Muscle layer of duodenum (tissue), 2 donors: ENCODE results near the gene LTV1.
"Not testable (repeated sequence)": the region's sequence is repeated elsewhere in the genome, so short reads cannot be mapped to it uniquely, and the experiment has no call there.

Experiments used
- H3K27ac ChIP-seq: one replicate; pipeline ENCODE4 v1.7.0; 2013; ENCODE audit warnings: mild to moderate bottlenecking, low read length
- H3K27me3 ChIP-seq: one replicate; pipeline ENCODE4 v1.7.0; 2013; ENCODE audit warnings: low read depth, mild to moderate bottlenecking, control low read depth, low read length
- H3K36me3 ChIP-seq, 2 donors: one replicate each; pipeline ENCODE4 v1.7.0; 2013; ENCODE audit warnings: low read length in 2 of 2, control low read depth in 1 of 2, mild to moderate bottlenecking in 1 of 2; ENCODE audit not compliant: insufficient read depth in 2 of 2, control insufficient read depth in 1 of 2
- H3K4me1 ChIP-seq, 2 donors: one replicate each; pipeline ENCODE4 v1.7.0; 2013; ENCODE audit warnings: low read length in 2 of 2, mild to moderate bottlenecking in 2 of 2, control low read depth in 1 of 2, moderate library complexity in 1 of 2; ENCODE audit not compliant: insufficient read depth in 2 of 2, control insufficient read depth in 1 of 2
- H3K4me3 ChIP-seq, 2 donors: one replicate each; pipeline ENCODE4 v1.7.0; 2013; ENCODE audit warnings: low read length in 2 of 2, low read depth in 1 of 2, mild to moderate bottlenecking in 1 of 2
- H3K9me3 ChIP-seq, 2 donors: one replicate each; pipeline ENCODE4 v1.7.0; 2013; ENCODE audit warnings: low read length in 2 of 2, control low read depth in 1 of 2, mild to moderate bottlenecking in 1 of 2; ENCODE audit not compliant: control insufficient read depth in 1 of 2
- donor health status: healthy.

The LTV1 gene

GRCh38 chr6:143845033-143845432, 1.9 kb downstream of the LTV1 start:
- peaks cover 48 to 51% of the 10 kb centered on the region in 2 donors for H3K36me3 ChIP-seq
- no peaks in the 10 kb centered on the region for H3K9me3 ChIP-seq
- H3K27me3 ChIP-seq = no peaks in the 10 kb centered on the region
- peaks cover 6 to 16% of the 10 kb centered on the region in 2 donors for H3K4me1 ChIP-seq
- H3K27ac ChIP-seq = no peak overlapping the region
- no peak overlapping the region for H3K4me3 ChIP-seq

GRCh38 chr6:143851706-143852105, 8.6 kb downstream of the LTV1 start:
- not testable (repeated sequence) for H3K27ac ChIP-seq, H3K4me3 ChIP-seq, H3K4me1 ChIP-seq, H3K9me3 ChIP-seq, H3K27me3 ChIP-seq
- peaks cover 43 to 61% of the 10 kb centered on the region in 2 donors for H3K36me3 ChIP-seq

- peaks cover 41 to 52% of the 10 kb centered on the region in 2 donors for H3K36me3 ChIP-seq
- H3K9me3 ChIP-seq, H3K27ac ChIP-seq: not testable (repeated sequence)
These were observed 11.9 kb downstream of the LTV1 start for GRCh38 chr6:143855057-143855456.

GRCh38 chr6:143856762-143857161, 13.6 kb downstream of the LTV1 start:
- H3K27me3 ChIP-seq, H3K4me3 ChIP-seq, H3K27ac ChIP-seq, H3K9me3 ChIP-seq, H3K4me1 ChIP-seq: not testable (repeated sequence)
- peaks cover 36 to 52% of the 10 kb centered on the region in 2 donors for H3K36me3 ChIP-seq

More at GRCh38 chr6:143855057-143855456, 11.9 kb downstream of the LTV1 start:
- H3K4me3 ChIP-seq, H3K4me1 ChIP-seq, H3K27me3 ChIP-seq: not testable (repeated sequence)

- Histone ChIP-seq H3K4me1 (peaks cover 0 to under 1% of the 10 kb centered on the region in 2 donors), H3K9me3 (peaks cover 0 to 8% of the 10 kb centered on the region in 2 donors), H3K4me3 (no peak overlapping the region), H3K36me3 (peaks cover 39 to 54% of the 10 kb centered on the region in 2 donors), H3K27me3 (no peaks in the 10 kb centered on the region), H3K27ac (no peak overlapping the region)
These were observed 14.5 kb downstream of the LTV1 start for GRCh38 chr6:143857651-143858050.

- H3K27ac ChIP-seq = no peak overlapping the region
- peaks cover 47 to 58% of the 10 kb centered on the region in 2 donors for H3K36me3 ChIP-seq
- H3K4me3 ChIP-seq = no peak overlapping the region
- H3K9me3 ChIP-seq = peaks cover 0 to 2% of the 10 kb centered on the region in 2 donors
- H3K4me1 ChIP-seq = peaks cover 0 to 16% of the 10 kb centered on the region in 2 donors
- no peaks in the 10 kb centered on the region for H3K27me3 ChIP-seq
These were observed 16.9 kb downstream of the LTV1 start for GRCh38 chr6:143859891-143860660.

- peaks cover 30% of the 10 kb centered on the region in 2 donors for H3K36me3 ChIP-seq
- H3K4me3 ChIP-seq = no peak overlapping the region
- peaks cover 0 to 21% of the 10 kb centered on the region in 2 donors for H3K4me1 ChIP-seq
- H3K27ac ChIP-seq = peak overlapping the region; percentile 33
- no peaks in the 10 kb centered on the region for H3K27me3 ChIP-seq
- H3K9me3 ChIP-seq = no peaks in the 10 kb centered on the region
These were observed 20.6 kb downstream of the LTV1 start for GRCh38 chr6:143863771-143864170.

- H3K27me3 ChIP-seq = no peaks in the 10 kb centered on the region
- H3K27ac ChIP-seq = peak within 1 kb of the TSS; percentile 47
- H3K9me3 ChIP-seq = no peaks in the 10 kb centered on the region
- peaks cover 0 to 21% of the 10 kb centered on the region in 2 donors for H3K4me1 ChIP-seq
- no peak within 1 kb of the TSS for H3K4me3 ChIP-seq
- peaks cover 25 to 30% of the 10 kb centered on the region in 2 donors for H3K36me3 ChIP-seq
These were observed 21.1 kb downstream of the LTV1 start, which contains the start of gene ZC2HC1B for GRCh38 chr6:143864234-143864633. Gene ZC2HC1B, plus strand, starts transcription at chr6:143864474. Its CDS starts 66 bp downstream, at chr6:143864540.

GRCh38 chr6:143867236-143867635, 24.1 kb downstream of the LTV1 start:
- no peaks in the 10 kb centered on the region for H3K9me3 ChIP-seq
- peaks cover 0 to 21% of the 10 kb centered on the region in 2 donors for H3K4me1 ChIP-seq
- H3K4me3 ChIP-seq = no peak overlapping the region
- H3K36me3 ChIP-seq = peaks cover 9 to 18% of the 10 kb centered on the region in 2 donors
- H3K27ac ChIP-seq = no peak overlapping the region
- H3K27me3 ChIP-seq = no peaks in the 10 kb centered on the region

GRCh38 chr6:143868808-143869207, 25.7 kb downstream of the LTV1 start:
- not testable (repeated sequence) for H3K9me3 ChIP-seq, H3K4me3 ChIP-seq, H3K27me3 ChIP-seq, H3K27ac ChIP-seq
- H3K4me1 ChIP-seq = peaks cover 0 to 13% of the 10 kb centered on the region in 2 donors
- H3K36me3 ChIP-seq = peaks cover 0 to 12% of the 10 kb centered on the region in 2 donors

- not testable (repeated sequence) for H3K27me3 ChIP-seq, H3K36me3 ChIP-seq, H3K27ac ChIP-seq, H3K4me3 ChIP-seq, H3K9me3 ChIP-seq, H3K4me1 ChIP-seq
These were observed 28.1 kb downstream of the LTV1 start for GRCh38 chr6:143871202-143871730.
